B cell (primary cell): ENCODE results near the gene TBX15. TPM values are rescaled to one million over a fixed set of nuclear protein-coding genes. Genes with fewer than 3 reads are reported as not detected.

Source experiments
- ATAC-seq: fragments of 200-7000 bp; cut with Tn5 transposase; one replicate; pipeline ENCODE4 v1.10.0; 2021; ENCODE audit warnings: low read depth, mild to moderate bottlenecking, moderate number of reproducible peaks, moderate library complexity
- CTCF ChIA-PET: fragments of 350-600 bp; sonication (Branson Sonifier 250); formaldehyde crosslinking; loops from one replicate; lab custom pipeline; 2021; ENCODE audit warnings: antibody characterized with exemption, inconsistent platforms; lab: Charles Lee
- POLR2A ChIA-PET: fragments of 350-600 bp; sonication (Branson Sonifier 250); formaldehyde crosslinking; loops from one replicate; lab custom pipeline; 2021; ENCODE audit warnings: antibody characterized with exemption; lab: Charles Lee
- DNase-seq: peaks from one replicate; pipeline ENCODE4 v3.0.0; 2013
- H2AFZ ChIP-seq: 2 replicates; pipeline ENCODE4 v1.6.1; 2012; ENCODE audit warnings: mild to moderate bottlenecking, low read depth, low read length; ENCODE audit not compliant: insufficient read depth, poor library complexity, severe bottlenecking
- H3K27ac ChIP-seq, 2 donors: 1 replicate in 1 of 2; 2 replicates in 1 of 2; pipeline ENCODE4 v1.5.1; 2012 to 2013; ENCODE audit warnings: low read length in 2 of 2, mild to moderate bottlenecking in 2 of 2, moderate library complexity in 1 of 2
- H3K27me3 ChIP-seq, 4 experiments: fragments of 200-600 bp in 1 of 4; sonication (generic) in 1 of 4; replicated peaks in 1 of 4; 1 replicate in 2 of 4; 2 replicates in 2 of 4; pipeline versions ENCODE4 v1.6.1 to v1.7.0; 2013 to 2016; ENCODE audit warnings: low read length in 3 of 4, mild to moderate bottlenecking in 2 of 4, mixed read lengths in 1 of 4, moderate library complexity in 1 of 4; ENCODE audit not compliant: insufficient read depth in 4 of 4, control insufficient read depth in 3 of 4; ENCODE audit errors: control extremely low read depth in 1 of 4
- H3K36me3 ChIP-seq, 2 experiments: replicated peaks in 1 of 2; 1 replicate in 1 of 2; 2 replicates in 1 of 2; pipeline versions ENCODE4 v1.6.1 to v1.7.1; 2013; ENCODE audit warnings: low read length in 1 of 2; ENCODE audit not compliant: insufficient read depth in 2 of 2, control insufficient read depth in 1 of 2; ENCODE audit errors: control extremely low read depth in 1 of 2, extremely low read depth in 1 of 2
- H3K4me1 ChIP-seq, 2 donors: fragments of 200-600 bp in 1 of 2; sonication (generic) in 1 of 2; 1 replicate in 1 of 2; 2 replicates in 1 of 2; pipeline versions ENCODE4 v1.5.1 to v1.6.1; 2013 to 2017; ENCODE audit warnings: low read length in 2 of 2; ENCODE audit not compliant: control insufficient read depth in 2 of 2, insufficient read depth in 2 of 2
- H3K4me2 ChIP-seq: replicated peaks from 2 replicates; pipeline ENCODE3; 2012; ENCODE audit warnings: mild to moderate bottlenecking, low read depth, low read length; ENCODE audit not compliant: poor library complexity, severe bottlenecking
- H3K4me3 ChIP-seq, 5 experiments: fragments of 200-600 bp in 1 of 5; sonication (generic) in 1 of 5; 1 replicate in 3 of 5; 2 replicates in 2 of 5; pipeline versions ENCODE4 v1.5.1 to v1.7.0; 2011 to 2016; ENCODE audit warnings: low read length in 4 of 5, mild to moderate bottlenecking in 4 of 5, low read depth in 2 of 5, control low read depth in 1 of 5, moderate library complexity in 1 of 5; ENCODE audit not compliant: insufficient read depth in 1 of 5; ENCODE audit errors: control extremely low read depth in 1 of 5, extremely low read depth in 1 of 5
- H3K79me2 ChIP-seq: fragments of 200-600 bp; sonication (generic); one replicate; pipeline ENCODE4 v1.6.0; 2016; ENCODE audit warnings: low read length; ENCODE audit not compliant: control insufficient read depth, insufficient read depth
- H3K9ac ChIP-seq: fragments of 200-600 bp; sonication (generic); 2 replicates; pipeline ENCODE4 v1.6.1; 2017; ENCODE audit warnings: mild to moderate bottlenecking, low read length, moderate library complexity
- H3K9me3 ChIP-seq, 3 donors: one replicate each; pipeline versions ENCODE4 v1.6.1 to v1.7.1; 2013; ENCODE audit warnings: low read length in 2 of 3; ENCODE audit not compliant: control insufficient read depth in 2 of 3, insufficient read depth in 1 of 3; ENCODE audit errors: control extremely low read depth in 1 of 3
- H4K20me1 ChIP-seq: 2 replicates; pipeline ENCODE4 v1.6.0; 2012; ENCODE audit warnings: mild to moderate bottlenecking, low read length; ENCODE audit not compliant: insufficient read depth, control insufficient read depth, poor library complexity, severe bottlenecking
- H3K27ac Mint-ChIP-seq: one replicate; pipeline ENCODE4 v1.8.0; 2021; ENCODE audit warnings: mixed read lengths
- H3K27me3 Mint-ChIP-seq: one replicate; pipeline ENCODE4 v1.8.0; 2021; ENCODE audit warnings: mixed read lengths
- H3K4me1 Mint-ChIP-seq: one replicate; pipeline ENCODE4 v1.8.0; 2021; ENCODE audit warnings: mixed read lengths
- H3K4me3 Mint-ChIP-seq: one replicate; pipeline ENCODE4 v1.8.0; 2021; ENCODE audit warnings: mixed read lengths
- H3K9me3 Mint-ChIP-seq: one replicate; pipeline ENCODE4 v1.8.0; 2022; ENCODE audit warnings: mixed read lengths; ENCODE audit not compliant: insufficient read depth
- EZH2 ChIP-seq: IDR thresholded peaks from 2 replicates; pipeline ENCODE4 v1.6.1; 2012; ENCODE audit warnings: borderline replicate concordance, low read depth, mild to moderate bottlenecking, moderate library complexity, low read length; ENCODE audit not compliant: insufficient read depth, poor library complexity, severe bottlenecking
- WGBS: methylation state at CpG from one replicate; pipeline ENCODE4 v1.1.5; 2013; ENCODE audit warnings: missing lambda C conversion rate; ENCODE audit not compliant: insufficient coverage; 5-methylcytosine and 5-hydroxymethylcytosine counted together
- intact Hi-C: fragments of 100-400 bp; cut with micrococcal nuclease; formaldehyde crosslinking; loops from one replicate; pipeline ENCODE4 v1.10.0; 2022
- polyA plus RNA-seq: library from polyadenylated mRNA; depleted of rRNA; stranded (reverse); fragments of >200 nt; gene quantifications from 2 replicates; pipeline ENCODE4 v1.2.3, GENCODE V29; 2012
- total RNA-seq, 2 donors: library from RNA; stranded (reverse); fragments of 120-200 nt in 1 of 2; gene quantifications; 1 replicate in 1 of 2; 2 replicates in 1 of 2; pipeline versions ENCODE4 v1.2.3 to v1.2.4, GENCODE V29; 2013 to 2022
- TF ChIP-seq, protein P1 (sequence below): fragments of 200-600 bp; IDR thresholded peaks from one replicate; pipeline ENCODE4 v1.8.0; 2022; ENCODE audit warnings: antibody characterized with exemption, mild to moderate bottlenecking

TBX15 gene
- total and polyA plus RNA-seq, 2 donors (not counting 1 experiment from before 2014, with no cell fraction given), result 0.03 to 0.15 TPM

DNA sequence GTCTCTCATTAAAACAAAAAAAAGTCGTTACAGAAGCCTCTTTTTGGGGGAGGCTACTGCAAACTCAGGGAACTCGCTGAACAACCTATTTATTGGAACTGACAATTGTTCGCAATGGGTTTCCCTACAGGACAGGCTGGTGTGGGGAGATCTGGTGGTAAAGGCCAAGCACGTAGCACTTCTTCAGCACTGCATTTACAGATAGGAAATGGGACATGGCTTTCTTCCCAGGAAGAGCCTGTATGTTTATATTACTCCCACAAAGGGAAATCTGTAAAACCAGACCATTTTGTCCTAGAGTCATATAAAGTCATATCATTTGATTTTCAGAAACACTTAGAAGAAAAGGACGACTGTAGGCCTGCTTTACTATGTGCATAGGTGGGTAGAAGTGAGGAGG, 38.8 kb upstream of the TBX15 start:
- no peak for TF ChIP-seq EZH2
- TF ChIP-seq, protein P1, sequence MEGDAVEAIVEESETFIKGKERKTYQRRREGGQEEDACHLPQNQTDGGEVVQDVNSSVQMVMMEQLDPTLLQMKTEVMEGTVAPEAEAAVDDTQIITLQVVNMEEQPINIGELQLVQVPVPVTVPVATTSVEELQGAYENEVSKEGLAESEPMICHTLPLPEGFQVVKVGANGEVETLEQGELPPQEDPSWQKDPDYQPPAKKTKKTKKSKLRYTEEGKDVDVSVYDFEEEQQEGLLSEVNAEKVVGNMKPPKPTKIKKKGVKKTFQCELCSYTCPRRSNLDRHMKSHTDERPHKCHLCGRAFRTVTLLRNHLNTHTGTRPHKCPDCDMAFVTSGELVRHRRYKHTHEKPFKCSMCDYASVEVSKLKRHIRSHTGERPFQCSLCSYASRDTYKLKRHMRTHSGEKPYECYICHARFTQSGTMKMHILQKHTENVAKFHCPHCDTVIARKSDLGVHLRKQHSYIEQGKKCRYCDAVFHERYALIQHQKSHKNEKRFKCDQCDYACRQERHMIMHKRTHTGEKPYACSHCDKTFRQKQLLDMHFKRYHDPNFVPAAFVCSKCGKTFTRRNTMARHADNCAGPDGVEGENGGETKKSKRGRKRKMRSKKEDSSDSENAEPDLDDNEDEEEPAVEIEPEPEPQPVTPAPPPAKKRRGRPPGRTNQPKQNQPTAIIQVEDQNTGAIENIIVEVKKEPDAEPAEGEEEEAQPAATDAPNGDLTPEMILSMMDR, result no peak
- Mint-ChIP-seq H3K4me1 (no peaks in the 10 kb centered on the region), H3K27me3 (no peaks in the 10 kb centered on the region), H3K27ac (no peak overlapping the region), H3K9me3 (no peaks in the 10 kb centered on the region), H3K4me3 (no peak overlapping the region)
- 100% methylated on average over 3 of the region's 5 CpGs for WGBS
- ChIA-PET POLR2A (no interaction called here), CTCF (no interaction called here)
- DNase-seq (no peak), ATAC-seq (no peak)
- Histone ChIP-seq H3K4me2 (no peak overlapping the region), H3K9ac (no peak overlapping the region), H3K79me2 (no peaks in the 10 kb centered on the region), H3K36me3 (peaks cover 0 to 2% of the 10 kb centered on the region in 2 experiments), H3K27me3 (no peaks in the 10 kb centered on the region), H3K4me1 (no peaks in the 10 kb centered on the region), H3K4me3 (no peak overlapping the region), H3K27ac (no peak overlapping the region), H3K9me3 (no peaks in the 10 kb centered on the region), H2AFZ (no peak overlapping the region), H4K20me1 (no peaks in the 10 kb centered on the region)
- intact Hi-C loops, result no loop called here

DNA sequence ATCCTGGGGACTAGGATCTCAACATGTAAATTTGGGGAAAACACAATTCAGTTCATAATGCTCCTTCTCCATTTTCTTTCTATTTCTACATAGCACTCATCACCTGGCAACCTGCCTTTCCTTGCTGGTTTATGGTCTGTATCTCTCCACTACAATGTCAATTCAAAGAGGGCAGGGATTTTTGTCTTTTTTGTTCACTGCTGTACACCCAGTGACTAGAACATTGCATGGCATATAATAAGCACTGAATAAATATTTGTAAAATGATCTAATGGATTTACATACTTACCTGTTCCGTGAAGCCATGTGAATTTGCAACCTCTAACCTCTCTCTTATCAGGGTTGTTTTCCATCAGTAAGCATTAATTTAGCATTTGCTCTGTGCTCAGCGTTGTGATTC, 27.4 kb upstream of the TBX15 start:
- Mint-ChIP-seq H3K9me3 (peaks cover 1% of the 10 kb centered on the region), H3K27ac (no peak overlapping the region), H3K4me1 (no peaks in the 10 kb centered on the region), H3K27me3 (peaks cover 16% of the 10 kb centered on the region), H3K4me3 (no peak overlapping the region)
- Histone ChIP-seq H3K4me2 (no peak overlapping the region), H3K9ac (no peak overlapping the region), H3K27ac (no peak overlapping the region), H3K79me2 (no peaks in the 10 kb centered on the region), H3K4me1 (no peaks in the 10 kb centered on the region), H3K36me3 (no peaks in the 10 kb centered on the region), H3K4me3 (no peak overlapping the region), H3K27me3 (peaks cover 0 to 4% (median 3%) of the 10 kb centered on the region in 4 experiments), H3K9me3 (no peaks in the 10 kb centered on the region), H4K20me1 (no peaks in the 10 kb centered on the region), H2AFZ (no peak overlapping the region)
- DNase-seq (no peak), ATAC-seq (no peak)
- TF ChIP-seq, protein P1, result no peak
- CTCF ChIA-PET, result no interaction called here
- no CpG with 5 or more reads among the region's 2 CpGs for WGBS
- intact Hi-C loops, result no loop called here
- POLR2A ChIA-PET, result no interaction called here
